Aorta (tissue), 5 donors: ENCODE data around the gene PAM. TPM values are rescaled to one million over a fixed set of nuclear protein-coding genes. Genes with fewer than 3 reads are reported as not detected.
"Not testable (repeated sequence)": the region's sequence is repeated elsewhere in the genome, so short reads cannot be mapped to it uniquely, and the experiment has no call there.

Experiments
- ATAC-seq: fragments of 200-7000 bp; cut with Tn5 transposase; one replicate; pipeline ENCODE4 v1.9.1; 2022; ENCODE audit warnings: moderate library complexity; ENCODE audit not compliant: low FRiP score
- DNase-seq, 2 donors: peaks; one replicate each; pipeline ENCODE4 v3.0.0-alpha.2; 2020
- H3K27ac ChIP-seq, 2 donors: one replicate each; pipeline ENCODE4 v1.5.1; 2013; ENCODE audit warnings: low read length in 2 of 2, mild to moderate bottlenecking in 2 of 2, moderate library complexity in 2 of 2, control low read depth in 1 of 2, inconsistent platforms in 1 of 2, low read depth in 1 of 2
- H3K27me3 ChIP-seq, 2 donors: one replicate each; pipeline ENCODE4 v1.6.1; 2013; ENCODE audit warnings: control low read depth in 1 of 2, low read length in 1 of 2, mild to moderate bottlenecking in 1 of 2, moderate library complexity in 1 of 2; ENCODE audit not compliant: insufficient read depth in 2 of 2, control insufficient read depth in 1 of 2
- H3K36me3 ChIP-seq, 2 donors: one replicate each; pipeline ENCODE4 v1.6.1; 2013; ENCODE audit warnings: control low read depth in 1 of 2, low read length in 1 of 2, mild to moderate bottlenecking in 1 of 2; ENCODE audit not compliant: insufficient read depth in 2 of 2, control insufficient read depth in 1 of 2
- H3K4me1 ChIP-seq, 2 donors: one replicate each; pipeline ENCODE4 v1.6.1; 2013; ENCODE audit warnings: low read length in 2 of 2, control low read depth in 1 of 2, mild to moderate bottlenecking in 1 of 2, moderate library complexity in 1 of 2; ENCODE audit not compliant: insufficient read depth in 2 of 2, control insufficient read depth in 1 of 2
- H3K4me3 ChIP-seq, 2 donors: one replicate each; pipeline ENCODE4 v1.5.1; 2013; ENCODE audit warnings: low read length in 2 of 2, control low read depth in 1 of 2, mild to moderate bottlenecking in 1 of 2
- H3K9me3 ChIP-seq: one replicate; pipeline ENCODE4 v1.6.1; 2013; ENCODE audit warnings: mild to moderate bottlenecking, low read length; ENCODE audit not compliant: control insufficient read depth
- WGBS, 2 donors: extraction: QIAGEN DNeasy Blood & Tissue Kit; methylation state at CpG; one replicate each; pipeline ENCODE4 v1.1.7; 2013; 5-methylcytosine and 5-hydroxymethylcytosine counted together
- intact Hi-C, 2 donors: fragments of 100-400 bp; cut with DNase I; formaldehyde crosslinking; loops; one replicate each; pipeline versions ENCODE4 v1.14.2 to v1.15.0; 2022
- polyA plus RNA-seq, 2 donors: library from polyadenylated mRNA; stranded (reverse); fragments of 200-250 nt; gene quantifications; one replicate each; pipeline ENCODE4 v1.2.3, GENCODE V29; 2013
- total RNA-seq, 2 donors: library from RNA; stranded (reverse); fragmentation: NEBNext Ultra II Directional; extraction: Animal tissue kit (Norgen Biotek cat#: 25700); gene quantifications; one replicate each; pipeline ENCODE4 v1.2.1, GENCODE V29; 2021
- donor health status: healthy with polysubstance abuse.
- donor health status: Bipolar disorder and iron deficiency.
- donor health status: DM: no; HTN: no; CAD: no.
- donor health status: DM: no; HTN: no; CAD: no.
- donor health status: DM: yes; HTN: yes; CAD: no.

The PAM gene
- total and polyA plus RNA-seq, 4 donors = 382 to 787 (median 620) TPM

DNA sequence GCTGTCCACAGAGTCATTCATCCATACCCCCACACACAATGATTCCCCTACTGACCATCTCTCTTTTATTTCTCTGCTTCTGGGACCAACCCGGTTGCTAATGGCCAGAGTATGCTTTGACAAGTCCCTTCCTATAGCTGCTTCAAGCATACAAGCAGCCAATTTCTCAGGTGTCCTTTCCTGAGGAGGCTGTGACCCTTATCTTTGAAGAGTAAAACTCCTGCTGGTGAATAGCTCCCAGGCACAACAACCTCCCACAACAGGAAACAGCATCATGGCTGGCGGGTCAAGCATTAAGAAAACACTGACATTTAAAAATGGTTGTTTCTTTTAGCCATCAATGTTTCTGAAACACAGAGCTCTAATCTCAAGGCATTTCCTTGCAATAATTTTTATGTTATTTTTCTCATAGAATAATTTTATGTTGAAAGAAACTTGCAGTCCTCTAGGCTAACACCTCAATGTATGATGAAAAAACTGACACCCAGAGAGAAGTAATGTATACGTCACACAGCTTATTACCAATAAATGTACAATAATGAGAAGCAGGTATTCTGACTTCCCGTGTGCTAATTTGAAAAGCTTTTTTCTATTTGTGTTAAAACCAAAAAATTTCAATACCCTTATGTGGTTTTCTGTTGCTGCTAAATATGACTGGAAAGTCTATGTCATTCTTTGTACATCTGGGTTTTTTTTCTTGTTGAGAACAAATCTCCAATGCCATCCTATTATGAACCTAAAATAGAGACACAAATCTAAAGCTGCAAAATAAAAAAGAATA is 7.5 kb upstream of the PAM start:
- Histone ChIP-seq H3K9me3 (no peaks in the 10 kb centered on the region), H3K4me3 (no peak overlapping the region), H3K27ac (no peak overlapping the region), H3K36me3 (no peaks in the 10 kb centered on the region), H3K27me3 (no peaks in the 10 kb centered on the region), H3K4me1 (no peaks in the 10 kb centered on the region)
- DNase-seq (no peak), ATAC-seq (no peak)
- 72 to 78% methylated on average over 4 of the region's 4 CpGs for WGBS, 2 donors
- intact Hi-C loops = no loop called here

DNA sequence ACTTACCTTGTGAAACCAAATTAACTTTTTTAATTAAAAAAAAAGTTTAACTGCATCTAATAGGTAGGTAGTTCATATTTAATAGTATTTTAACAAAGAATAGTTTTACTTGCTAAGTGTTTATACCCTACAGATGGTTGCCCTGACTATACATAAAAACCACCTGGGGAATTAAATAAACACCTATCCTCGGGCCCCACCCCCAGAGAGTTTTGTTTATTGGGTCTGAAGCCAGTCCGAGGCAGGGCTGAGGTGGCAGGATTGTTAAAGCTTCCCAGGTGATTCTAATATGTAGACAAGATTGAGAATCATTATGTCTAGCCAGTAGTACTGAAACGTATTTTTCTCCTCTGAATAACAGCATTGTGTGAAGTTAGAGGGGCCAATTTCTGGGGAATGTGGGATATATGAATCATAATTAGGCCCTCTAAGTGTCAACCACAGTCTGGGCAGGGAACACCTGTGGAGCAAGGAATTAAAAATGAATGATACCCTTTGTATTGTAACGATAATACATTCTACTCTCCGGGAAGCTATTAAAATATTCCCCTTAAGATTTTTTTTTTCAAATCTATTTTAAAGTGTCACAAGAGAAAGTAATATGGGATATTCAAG is 5.6 kb upstream of the PAM start:
- Histone ChIP-seq H3K9me3 (no peaks in the 10 kb centered on the region), H3K27me3 (no peaks in the 10 kb centered on the region), H3K27ac (no peak overlapping the region), H3K4me1 (no peaks in the 10 kb centered on the region), H3K36me3 (no peaks in the 10 kb centered on the region), H3K4me3 (no peak overlapping the region)
- ATAC-seq (no peak), DNase-seq (no peak)
- intact Hi-C loops = loop anchor here in 1 of 2 donors (10.0 kb wide), 1 partner anchor 165 kb away; no protein-coding TSS in a partner anchor
- WGBS, 2 donors = 83 to 87% methylated on average over 5 of the region's 5 CpGs

DNA sequence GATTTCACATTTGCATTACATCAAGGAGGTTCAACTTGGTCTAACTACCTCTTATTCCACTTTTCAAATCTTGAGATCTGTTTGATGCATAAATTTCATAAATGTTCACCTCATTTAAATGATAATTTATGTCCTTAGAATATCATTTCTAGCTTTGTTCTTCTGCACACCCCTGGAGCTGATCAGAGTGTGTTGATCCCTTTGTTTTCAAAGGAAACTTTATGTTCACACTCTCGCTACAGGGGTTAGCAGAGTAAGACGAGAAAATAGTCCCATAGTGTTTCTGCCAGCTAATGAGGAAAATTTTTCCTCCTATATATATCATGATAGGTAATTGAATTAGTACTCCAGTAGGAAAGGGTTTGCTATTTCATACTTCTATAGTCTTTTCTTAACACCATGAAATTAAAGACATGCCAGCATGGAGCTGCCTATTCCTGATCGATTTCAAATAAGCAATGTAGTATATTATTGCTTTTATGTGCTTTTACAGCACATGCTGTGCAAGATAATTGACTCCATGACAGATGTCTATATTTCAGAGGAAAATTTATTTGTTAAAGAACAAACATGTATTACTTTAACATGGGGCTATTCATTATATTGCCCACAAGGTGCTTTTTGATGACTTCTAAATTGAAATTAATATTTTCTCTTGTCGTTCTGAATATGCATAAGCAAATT is 4.8 kb upstream of the PAM start:
- ATAC-seq (no peak), DNase-seq (no peak)
- H3K4me3 ChIP-seq = no peak overlapping the region
- 89 to 94% methylated on average over 4 of the region's 4 CpGs for WGBS, 2 donors
- H3K9me3 ChIP-seq = no peaks in the 10 kb centered on the region
- no peaks in the 10 kb centered on the region for H3K36me3 ChIP-seq
- intact Hi-C loops = loop anchor here in 1 of 2 donors (10.0 kb wide), 1 partner anchor 165 kb away; no protein-coding TSS in a partner anchor
- no peak overlapping the region for H3K27ac ChIP-seq
- no peaks in the 10 kb centered on the region for H3K4me1 ChIP-seq
- no peaks in the 10 kb centered on the region for H3K27me3 ChIP-seq

DNA sequence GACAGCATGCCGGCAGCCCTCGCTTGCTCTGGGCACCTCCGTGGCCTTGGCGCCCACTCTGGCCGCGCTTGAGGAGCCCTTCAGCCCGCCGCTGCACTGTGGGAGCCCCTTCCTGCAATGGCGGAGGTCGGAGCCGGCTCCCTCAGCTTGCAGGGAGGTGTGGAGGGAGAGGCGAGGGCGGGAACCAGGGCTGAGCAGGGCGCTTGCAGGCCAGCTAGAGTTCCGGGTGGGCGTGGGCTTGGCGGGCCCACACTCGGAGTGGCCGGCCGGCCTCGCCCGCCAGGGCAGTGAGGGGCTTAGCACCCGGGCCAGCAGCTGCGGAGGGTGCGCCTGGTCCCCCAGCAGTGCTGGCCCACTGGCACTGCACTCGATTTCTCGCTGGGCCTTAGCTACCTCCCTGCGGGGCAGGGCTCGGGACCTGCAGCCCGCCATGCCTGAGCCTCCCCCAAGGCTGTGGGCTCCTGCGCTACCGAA is 3.2 kb upstream of the PAM start:
- not testable (repeated sequence) for H3K9me3 ChIP-seq, H3K4me1 ChIP-seq, H3K27ac ChIP-seq, H3K36me3 ChIP-seq, H3K4me3 ChIP-seq, ATAC-seq, H3K27me3 ChIP-seq
- DNase-seq = peak in 1 of 2 donors; percentile 71
- 87 to 94% methylated on average over 15 to 32 of the region's 32 CpGs for WGBS, 2 donors
- intact Hi-C loops = loop anchor here in 1 of 2 donors (10.0 kb wide), 1 partner anchor 167 kb away; no protein-coding TSS in a partner anchor

DNA sequence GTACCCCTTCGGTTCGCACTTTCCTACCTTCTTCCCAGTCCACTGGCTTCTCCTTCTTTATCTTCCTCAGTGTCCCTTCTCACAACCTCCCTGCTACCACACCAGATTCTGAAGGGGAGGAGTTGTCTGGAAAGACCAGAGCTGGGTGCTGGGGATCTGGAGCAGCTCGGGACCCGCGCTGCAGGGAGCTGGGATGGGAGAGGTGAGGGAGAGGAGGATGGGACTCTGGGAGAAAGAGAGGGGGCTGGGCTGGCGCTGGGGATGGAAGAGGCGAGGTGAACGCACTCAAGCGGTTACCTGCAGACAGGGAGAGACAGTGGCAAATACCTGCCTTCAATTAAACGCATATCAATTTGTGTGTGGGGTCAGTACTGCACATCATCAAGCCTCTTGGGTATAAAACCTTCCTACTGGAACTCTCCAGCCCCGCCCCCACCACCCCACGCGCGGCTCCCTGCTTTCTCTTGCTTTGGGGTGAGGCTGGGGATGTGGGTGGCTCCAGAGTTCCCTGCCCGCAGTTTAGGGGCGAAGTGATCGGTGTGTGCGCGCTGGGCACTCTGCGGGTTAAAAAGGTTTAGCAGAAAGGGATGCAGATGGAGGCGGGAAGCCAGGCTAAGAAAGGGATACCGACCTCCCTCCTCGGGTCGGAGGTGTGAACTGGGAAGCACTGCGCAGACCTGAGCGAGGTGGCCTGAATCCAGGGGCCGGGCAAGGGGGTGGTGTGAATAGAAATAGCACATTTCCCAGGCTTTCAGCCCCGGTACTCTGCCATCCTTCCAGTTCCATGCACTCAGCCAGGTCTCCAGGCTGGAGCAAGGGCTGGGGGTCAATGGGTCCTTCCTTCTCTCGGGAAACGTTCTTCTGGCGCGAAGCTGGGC is 977 bp upstream of the PAM start:
- H3K9me3 ChIP-seq = no peaks in the 10 kb centered on the region
- H3K4me3 ChIP-seq = peak overlapping the region; percentile 79 to 92
- H3K36me3 ChIP-seq = no peaks in the 10 kb centered on the region
- no peaks in the 10 kb centered on the region for H3K4me1 ChIP-seq
- H3K27ac ChIP-seq = peak overlapping the region in 1 of 2 donors; percentile 43
- WGBS, 2 donors = 32 to 34% methylated on average over 29 to 32 of the region's 32 CpGs
- intact Hi-C loops = loop anchor here in 1 of 2 donors (10.0 kb wide), 1 partner anchor 169 kb away; no protein-coding TSS in a partner anchor
- DNase-seq (peak; percentile 48 to 78), ATAC-seq (peak; percentile 8)
- no peaks in the 10 kb centered on the region for H3K27me3 ChIP-seq

DNA sequence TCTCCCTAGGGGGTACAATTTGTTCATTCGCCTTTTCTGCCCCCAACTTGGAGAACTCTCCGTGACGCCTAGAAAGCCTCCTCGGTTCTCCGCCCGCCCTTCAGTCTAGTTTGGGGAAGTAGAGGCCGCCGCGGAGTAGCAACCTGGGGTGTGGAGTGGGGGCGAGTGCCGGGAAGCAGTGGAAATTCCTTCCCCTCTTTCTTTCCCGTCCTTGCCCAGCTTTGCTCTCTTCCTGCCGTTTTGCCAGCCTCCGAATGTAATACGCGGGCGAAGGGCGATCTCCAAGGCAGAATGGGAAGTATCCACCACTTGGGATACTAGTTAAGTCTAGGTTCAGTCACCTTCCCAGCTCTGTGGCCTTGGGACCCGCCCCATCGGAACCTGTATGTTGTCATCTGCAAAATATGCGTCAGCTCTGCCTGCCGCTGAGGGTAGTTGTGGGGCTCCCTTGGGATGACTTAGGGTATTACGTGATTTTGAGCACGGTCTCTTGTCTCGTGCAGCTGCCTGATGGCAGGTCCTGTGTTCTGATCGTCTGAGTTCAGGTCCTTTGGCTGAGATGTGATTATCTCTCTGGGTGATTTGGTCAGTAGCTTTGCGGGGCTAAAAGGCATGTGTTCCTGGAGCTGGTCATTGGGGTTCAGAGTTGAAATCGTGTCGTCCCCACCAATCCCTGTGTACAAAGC is 724 bp downstream of the PAM start:
- DNase-seq = peak; percentile 76 to 88
- Histone ChIP-seq H3K27me3 (no peaks in the 10 kb centered on the region), H3K4me3 (peak overlapping the region; percentile 79 to 92), H3K36me3 (no peaks in the 10 kb centered on the region), H3K4me1 (peaks cover 0 to 9% of the 10 kb centered on the region in 2 donors), H3K9me3 (no peaks in the 10 kb centered on the region), H3K27ac (peak overlapping the region; percentile 79 to 93)
- peak; percentile 78 for ATAC-seq
- intact Hi-C loops = loop anchor here (5.0 to 10.0 kb wide), 3 partner anchors 111 to 361 kb away; no protein-coding TSS in a partner anchor
- WGBS, 2 donors = 0 to 1% methylated on average over 29 of the region's 29 CpGs

DNA sequence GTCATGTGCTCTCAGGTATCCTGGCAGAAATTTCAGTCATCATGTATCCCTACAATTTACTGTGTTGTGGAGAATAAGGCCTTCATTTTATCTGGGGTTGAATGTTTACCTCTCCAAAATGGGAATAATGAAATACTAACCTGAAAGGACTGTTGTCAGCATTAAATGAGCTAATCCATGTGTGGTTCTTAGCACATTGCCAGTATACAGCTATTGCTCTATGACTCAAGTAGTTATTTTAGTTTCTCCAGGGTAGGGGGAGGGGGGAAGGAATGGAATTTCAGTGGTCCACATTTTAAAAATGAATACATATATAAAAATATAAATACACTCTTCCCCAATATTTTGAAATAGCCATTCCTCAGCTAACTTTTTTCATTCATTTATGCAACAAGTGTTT is 3.5 kb downstream of the PAM start:
- intact Hi-C loops = loop anchor here (5.0 to 10.0 kb wide), 3 partner anchors 109 to 359 kb away; no protein-coding TSS in a partner anchor
- no peaks in the 10 kb centered on the region for H3K9me3 ChIP-seq
- DNase-seq (no peak), ATAC-seq (no peak)
- H3K4me1 ChIP-seq = peaks cover 2 to 14% of the 10 kb centered on the region in 2 donors
- no peaks in the 10 kb centered on the region for H3K36me3 ChIP-seq
- no peaks in the 10 kb centered on the region for H3K27me3 ChIP-seq
- H3K27ac ChIP-seq = peak overlapping the region in 1 of 2 donors; percentile 48
- H3K4me3 ChIP-seq = no peak overlapping the region
